Astrocyte (in vitro differentiated cells and primary cell): ENCODE data around the gene EPS8L1. TPM values are rescaled to one million over a fixed set of nuclear protein-coding genes. Genes with fewer than 3 reads are reported as not detected.
A peak's percentile ranks its signal among the peaks of the same experiment; 100 is the strongest.

Source experiments
- DNase-seq: peaks from one replicate; pipeline ENCODE4 v3.0.0-alpha.2; 2010; ENCODE audit warnings: low read depth
- FAIRE-seq: peaks from 2 replicates; lab custom pipeline; 2011; peaks lifted over from hg19 to GRCh38; lab: Jason Lieb, UNC
- H2AFZ ChIP-seq: 2 replicates; pipeline ENCODE4 v1.6.0; 2012; ENCODE audit warnings: low read depth, low read length, inconsistent platforms
- H3K27ac ChIP-seq: 2 replicates; pipeline ENCODE4 v1.5.1; 2011; ENCODE audit warnings: low read depth, low read length, inconsistent platforms
- H3K27me3 ChIP-seq: 2 replicates; pipeline ENCODE4 v1.6.0; 2011; ENCODE audit warnings: low read length, inconsistent platforms; ENCODE audit not compliant: insufficient read depth
- H3K36me3 ChIP-seq: 2 replicates; pipeline ENCODE4 v1.5.1; 2011; ENCODE audit warnings: low read length, inconsistent platforms; ENCODE audit not compliant: insufficient read depth
- H3K4me1 ChIP-seq: 2 replicates; pipeline ENCODE4 v1.5.1; 2011; ENCODE audit warnings: low read length, inconsistent platforms; ENCODE audit not compliant: insufficient read depth
- H3K4me2 ChIP-seq: 2 replicates; pipeline ENCODE4 v1.6.0; 2012; ENCODE audit warnings: low read length, inconsistent platforms
- H3K4me3 ChIP-seq: 2 replicates; pipeline ENCODE4 v1.5.1; 2011; ENCODE audit warnings: low read depth, mild to moderate bottlenecking, low read length, inconsistent platforms; ENCODE audit not compliant: insufficient read depth
- H3K79me2 ChIP-seq: 2 replicates; pipeline ENCODE4 v1.6.0; 2012; ENCODE audit warnings: mild to moderate bottlenecking, low read length, inconsistent platforms; ENCODE audit not compliant: insufficient read depth
- H3K9ac ChIP-seq: 2 replicates; pipeline ENCODE4 v1.6.0; 2012; ENCODE audit warnings: mild to moderate bottlenecking, low read length, inconsistent platforms
- H3K9me3 ChIP-seq: 2 replicates; pipeline ENCODE4 v1.5.1; 2012; ENCODE audit warnings: low read depth, mild to moderate bottlenecking, low read length, inconsistent platforms; ENCODE audit not compliant: insufficient read depth
- H4K20me1 ChIP-seq: 2 replicates; pipeline ENCODE4 v1.6.0; 2012; ENCODE audit warnings: low read length, inconsistent platforms; ENCODE audit not compliant: insufficient read depth
- H3K27ac Mint-ChIP-seq: one replicate; pipeline ENCODE4 v1.8.0; 2021; ENCODE audit warnings: mild to moderate bottlenecking, mixed read lengths; ENCODE audit not compliant: unreplicated experiment
- H3K27me3 Mint-ChIP-seq: one replicate; pipeline ENCODE4 v1.8.0; 2021; ENCODE audit warnings: low read depth, mixed read lengths; ENCODE audit not compliant: unreplicated experiment
- H3K36me3 Mint-ChIP-seq: one replicate; pipeline ENCODE4 v1.8.0; 2021; ENCODE audit warnings: low read depth, mixed read lengths; ENCODE audit not compliant: unreplicated experiment
- H3K4me1 Mint-ChIP-seq: one replicate; pipeline ENCODE4 v1.8.0; 2021; ENCODE audit warnings: low read depth, mixed read lengths; ENCODE audit not compliant: unreplicated experiment
- H3K4me3 Mint-ChIP-seq: one replicate; pipeline ENCODE4 v1.8.0; 2021; ENCODE audit warnings: mild to moderate bottlenecking, moderate library complexity, mixed read lengths; ENCODE audit not compliant: unreplicated experiment
- H3K9me3 Mint-ChIP-seq: one replicate; pipeline ENCODE4 v1.8.0; 2021; ENCODE audit warnings: mild to moderate bottlenecking, mixed read lengths; ENCODE audit not compliant: unreplicated experiment
- CTCF ChIP-seq: IDR thresholded peaks from 2 replicates; pipeline ENCODE4 v1.5.1; 2011; ENCODE audit warnings: low read depth, mild to moderate bottlenecking, inconsistent platforms, low read length, moderate library complexity; ENCODE audit not compliant: insufficient read depth
- EZH2 ChIP-seq: IDR thresholded peaks from 2 replicates; pipeline ENCODE4 v1.6.1; 2012; ENCODE audit warnings: mild to moderate bottlenecking, low read length, inconsistent platforms; ENCODE audit not compliant: insufficient read depth
- total RNA-seq: library from RNA; stranded (reverse); gene quantifications from 2 replicates; pipeline ENCODE4 v1.2.1, GENCODE V29; 2021

Gene EPS8L1
- total RNA-seq, 1 donor from 2014 or later: 9.2 TPM

- Histone ChIP-seq H3K4me2 (no peak overlapping the region), H3K27ac (no peak overlapping the region), H3K79me2 (no peaks in the 10 kb centered on the region), H3K4me1 (no peaks in the 10 kb centered on the region), H3K27me3 (peaks cover 23% of the 10 kb centered on the region), H3K9me3 (no peaks in the 10 kb centered on the region), H4K20me1 (no peaks in the 10 kb centered on the region), H3K4me3 (no peak overlapping the region), H2AFZ (no peak overlapping the region), H3K9ac (no peak overlapping the region), H3K36me3 (no peaks in the 10 kb centered on the region)
- no peak for TF ChIP-seq CTCF
- TF ChIP-seq EZH2: no peak
- no peaks in the 10 kb centered on the region for H3K36me3 Mint-ChIP-seq
- FAIRE-seq (no peak), DNase-seq (no peak)
- peaks cover 64% of the 10 kb centered on the region for H3K27me3 Mint-ChIP-seq
- no peak overlapping the region for H3K27ac Mint-ChIP-seq
- no peak overlapping the region for H3K4me3 Mint-ChIP-seq
- peaks cover 8% of the 10 kb centered on the region for H3K9me3 Mint-ChIP-seq
- H3K4me1 Mint-ChIP-seq: peaks cover 8% of the 10 kb centered on the region
These were observed 7.8 kb upstream of the EPS8L1 start for GRCh38 chr19:55067869-55068268.

- DNase-seq (no peak), FAIRE-seq (no peak)
- no peak for TF ChIP-seq CTCF
- TF ChIP-seq EZH2: peak; percentile 38
- Histone ChIP-seq H3K4me3 (no peak overlapping the region), H3K79me2 (no peaks in the 10 kb centered on the region), H3K27ac (no peak overlapping the region), H3K4me1 (no peaks in the 10 kb centered on the region), H3K9ac (no peak overlapping the region), H4K20me1 (no peaks in the 10 kb centered on the region), H3K27me3 (peaks cover 23% of the 10 kb centered on the region), H2AFZ (no peak overlapping the region), H3K4me2 (peak overlapping the region; percentile 60), H3K9me3 (no peaks in the 10 kb centered on the region), H3K36me3 (no peaks in the 10 kb centered on the region)
- peak overlapping the region; percentile 70 for H3K4me3 Mint-ChIP-seq
- peaks cover 8% of the 10 kb centered on the region for H3K4me1 Mint-ChIP-seq
- peak overlapping the region; percentile 31 for H3K27ac Mint-ChIP-seq
- H3K27me3 Mint-ChIP-seq: peaks cover 70% of the 10 kb centered on the region
- H3K9me3 Mint-ChIP-seq: peaks cover 8% of the 10 kb centered on the region
- H3K36me3 Mint-ChIP-seq: no peaks in the 10 kb centered on the region
These were observed 6.5 kb upstream of the EPS8L1 start for GRCh38 chr19:55068950-55069864.

- Histone ChIP-seq H3K4me1 (no peaks in the 10 kb centered on the region), H4K20me1 (no peaks in the 10 kb centered on the region), H3K9me3 (no peaks in the 10 kb centered on the region), H3K4me2 (no peak overlapping the region), H3K9ac (no peak overlapping the region), H3K27me3 (peaks cover 22% of the 10 kb centered on the region), H3K4me3 (no peak overlapping the region), H3K36me3 (no peaks in the 10 kb centered on the region), H3K79me2 (no peaks in the 10 kb centered on the region), H3K27ac (no peak overlapping the region), H2AFZ (no peak overlapping the region)
- Mint-ChIP-seq H3K36me3 (no peaks in the 10 kb centered on the region), H3K4me1 (peaks cover 8% of the 10 kb centered on the region), H3K4me3 (peak overlapping the region; percentile 70), H3K27ac (no peak overlapping the region), H3K27me3 (peaks cover 68% of the 10 kb centered on the region), H3K9me3 (peaks cover 8% of the 10 kb centered on the region)
- no peak for DNase-seq
- no peak for FAIRE-seq
- TF ChIP-seq CTCF: no peak
- no peak for TF ChIP-seq EZH2
These were observed 5.8 kb upstream of the EPS8L1 start for GRCh38 chr19:55069865-55070197.
